Inflammatory macrophage treated with lipopolysaccharide for 4 hours (primary cell): ENCODE results near the gene CRYZ.
"Not testable (repeated sequence)": the region's sequence is repeated elsewhere in the genome, so short reads cannot be mapped to it uniquely, and the experiment has no call there.

ENCODE experiments used
- DNase-seq: peaks from one replicate; pipeline ENCODE4 v3.0.0-alpha.2; 2020

CRYZ gene

DNA sequence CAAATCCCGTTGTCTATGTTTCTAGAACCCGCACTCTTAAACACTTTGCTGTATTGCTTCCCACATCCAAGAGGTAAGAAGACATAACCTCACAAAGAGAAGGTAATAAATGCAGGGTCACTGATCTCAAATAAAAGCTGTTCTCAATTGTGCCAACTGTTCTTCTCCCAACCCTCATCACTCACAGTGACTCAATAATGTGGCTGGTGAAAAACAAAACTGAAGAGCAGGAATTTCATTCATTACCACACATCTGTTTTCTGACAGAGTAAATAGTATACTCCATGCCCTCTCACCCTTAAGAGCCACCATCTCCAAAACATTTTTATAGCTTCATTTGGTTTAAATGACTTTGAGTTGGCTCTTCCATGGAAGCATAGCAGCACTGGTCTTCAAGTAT is 53.0 kb downstream of the CRYZ start:
- DNase-seq, result no peak

GRCh38 chr1:74677926-74678325 is 54.9 kb downstream of the CRYZ start:
- DNase-seq, result no peak

DNA sequence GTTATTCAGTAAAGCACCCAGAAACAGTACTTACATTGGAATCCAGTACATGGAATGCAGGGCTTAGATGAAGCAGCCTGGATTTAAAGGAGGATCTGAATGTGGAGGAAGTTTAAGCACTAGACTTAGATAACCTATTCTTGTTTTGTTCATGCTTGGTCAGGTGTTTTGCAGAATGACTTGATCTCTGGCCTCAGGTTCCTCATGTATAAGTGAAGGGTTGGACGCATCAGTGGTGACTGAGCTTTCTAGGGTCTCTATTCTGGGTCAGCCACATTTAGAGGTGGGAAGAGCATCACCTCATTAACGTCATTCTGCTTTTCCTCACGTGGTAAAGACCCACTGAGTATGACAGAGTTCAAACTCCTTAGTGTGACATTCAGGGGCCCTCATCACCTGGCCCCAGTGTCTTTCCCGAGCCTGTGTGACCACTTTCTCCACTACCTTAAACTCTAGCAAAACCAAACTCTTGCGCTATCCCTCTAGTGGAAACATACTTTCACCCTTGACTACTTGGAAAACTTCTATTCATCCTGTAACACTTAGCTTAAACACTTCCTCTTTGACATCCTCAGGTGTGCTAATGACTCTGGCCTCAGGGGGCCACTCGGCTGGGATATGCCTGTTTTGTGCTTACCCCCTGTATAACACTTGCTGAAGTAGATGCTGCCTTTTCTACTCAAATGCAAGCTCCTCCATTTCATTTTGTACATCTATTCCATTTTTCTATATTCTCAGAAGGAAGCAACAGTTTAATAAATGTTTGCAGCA is 58.4 kb downstream of the CRYZ start:
- no peak for DNase-seq

DNA sequence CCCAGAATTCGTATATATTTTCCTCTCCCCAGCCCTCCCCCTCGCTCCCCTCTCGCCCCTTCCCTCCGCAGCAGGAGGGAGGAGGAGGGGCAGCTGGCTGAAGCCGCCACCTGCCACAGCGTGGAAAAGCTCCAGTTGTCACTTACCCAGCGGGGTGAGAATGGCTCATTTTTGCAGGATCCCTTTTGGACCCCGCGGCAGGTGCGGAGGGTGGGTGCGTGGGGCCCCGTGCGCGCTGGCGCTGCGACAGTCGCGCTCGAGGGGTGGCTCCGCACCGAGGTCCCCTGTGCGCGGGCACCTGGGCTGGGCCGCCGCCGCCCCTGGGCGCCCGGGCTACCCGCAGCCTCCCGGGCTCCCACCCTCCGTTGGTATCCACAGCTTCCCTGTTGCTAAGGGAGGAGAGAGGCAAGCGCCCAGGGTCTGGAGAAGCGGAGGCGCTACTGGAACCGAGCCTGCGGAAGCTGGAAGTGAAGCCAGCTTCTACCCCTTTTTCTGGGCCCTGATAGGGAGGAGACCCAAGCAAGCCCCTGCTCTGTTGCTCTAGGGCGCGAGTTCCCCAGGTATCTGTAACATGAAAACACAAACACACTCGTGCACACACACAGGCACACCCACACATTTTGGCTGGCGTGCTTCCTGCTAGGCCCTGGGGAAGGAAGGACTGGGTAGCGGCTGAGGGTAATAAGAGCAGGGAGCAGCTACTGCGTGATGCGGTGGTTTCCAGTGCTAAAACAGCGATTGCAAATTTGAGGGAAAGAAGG is 59.3 kb downstream of the CRYZ start, which contains the start of gene ERICH3:
TSS of gene ERICH3 (minus strand) at position 442 of the 761 bp plus-strand sequence. CDS start at position 169, 273 bp downstream.
- DNase-seq, result no peak

DNA sequence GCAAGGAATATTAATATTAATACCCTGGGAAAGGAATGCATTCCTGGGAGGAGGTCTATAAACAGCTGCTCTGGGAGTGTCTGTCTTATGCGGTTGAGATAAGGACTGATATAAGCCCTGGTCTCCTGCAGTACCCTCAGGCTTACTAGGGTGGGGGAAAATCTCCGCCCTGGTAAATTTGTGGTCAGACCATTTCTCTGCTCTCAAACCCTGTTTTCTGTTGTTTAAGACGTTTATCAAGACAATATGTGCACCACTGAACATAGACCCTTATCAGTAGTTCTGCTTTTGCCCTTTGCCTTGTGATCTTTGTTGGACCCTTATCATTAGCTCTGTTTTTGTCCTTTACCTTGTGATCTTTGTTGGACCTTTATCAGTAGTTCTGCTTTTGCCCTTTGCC is 62.0 kb downstream of the CRYZ start:
- not testable (repeated sequence) for DNase-seq
